K562 (cell line): Measurements from ENCODE around the gene INO80. TPM values are rescaled to one million over a fixed set of nuclear protein-coding genes. Genes with fewer than 3 reads are reported as not detected.

ENCODE experiments used
- ATAC-seq: fragments of 200-7000 bp; cut with Tn5 transposase; 3 replicates; pipeline ENCODE4 v1.9.1; 2020; ENCODE audit warnings: moderate library complexity
- BruUV-seq: library from RNA; stranded (reverse); fragments of 400-500 nt; replicated peaks from 2 replicates; lab custom pipeline; 2021; lab: Mats Ljungman, UMichigan
- CTCF ChIA-PET: fragments of 300-600 bp; formaldehyde crosslinking; extraction: SDS; loops from one replicate; lab custom pipeline; 2021; ENCODE audit warnings: low intra/inter-chr PET ratio; lab: Yijun Ruan, JAX
- POLR2A ChIA-PET: fragments of 300-600, 350-650 bp; sonication (Branson Sonifier 250); formaldehyde crosslinking; extraction: SDS; loops from one replicate; lab custom pipeline; 2021; ENCODE audit warnings: antibody characterized with exemption, inconsistent platforms; lab: Yijun Ruan, JAX
- DNase-seq, 4 experiments: peaks; one replicate each; pipeline versions ENCODE4 v3.0.0 to v3.0.0-alpha.2; 2011 to 2018; ENCODE audit warnings: low spot score in 3 of 4, mixed read lengths in 3 of 4; ENCODE audit errors: extremely low read depth in 1 of 4
- FAIRE-seq: peaks from 2 replicates; lab custom pipeline; 2011; peaks lifted over from hg19 to GRCh38; lab: Jason Lieb, UNC
- H2AFZ ChIP-seq: 2 replicates; pipeline ENCODE4 v1.6.0; 2011; ENCODE audit warnings: low read depth, low read length, control low read depth, inconsistent platforms
- H3K27ac ChIP-seq: fragments of 200-600 bp; 3 replicates; pipeline ENCODE4 v1.8.0; 2011; ENCODE audit warnings: low read depth, mild to moderate bottlenecking, control low read depth, inconsistent platforms, low read length, moderate library complexity, mixed read lengths; ENCODE audit errors: extremely low read depth
- H3K27me3 ChIP-seq, 2 experiments: fragments of 300-600 bp in 1 of 2; 2 replicates in 1 of 2; 3 replicates in 1 of 2; pipeline versions ENCODE4 v1.6.0 to v1.8.0; 2011; ENCODE audit warnings: inconsistent platforms in 2 of 2, low read length in 2 of 2, mild to moderate bottlenecking in 1 of 2, mixed read lengths in 1 of 2, moderate library complexity in 1 of 2; ENCODE audit not compliant: control insufficient read depth in 2 of 2, insufficient read depth in 2 of 2
- H3K36me3 ChIP-seq: fragments of 300-600 bp; 3 replicates; pipeline ENCODE4 v1.8.0; 2011; ENCODE audit warnings: mild to moderate bottlenecking, low read length, inconsistent platforms; ENCODE audit not compliant: control insufficient read depth, insufficient read depth
- H3K4me1 ChIP-seq, 2 experiments: fragments of 200-600 bp in 1 of 2; replicated peaks in 1 of 2; 2 replicates in 1 of 2; 3 replicates in 1 of 2; pipeline versions ENCODE4 v1.5.1 to v1.8.0; 2011; ENCODE audit warnings: inconsistent platforms in 2 of 2, low read length in 2 of 2, mild to moderate bottlenecking in 1 of 2, mixed read lengths in 1 of 2, moderate library complexity in 1 of 2; ENCODE audit not compliant: control insufficient read depth in 2 of 2, insufficient read depth in 2 of 2
- H3K4me2 ChIP-seq: 2 replicates; pipeline ENCODE4 v1.6.1; 2011; ENCODE audit warnings: low read length, control low read depth, inconsistent platforms, mixed read lengths; ENCODE audit not compliant: insufficient read depth
- H3K4me3 ChIP-seq: fragments of 200-600 bp; sonication (generic), shearing (Covaris generic); 2 replicates; pipeline ENCODE4 v1.5.1; 2016; ENCODE audit warnings: control low read depth, inconsistent platforms
- H3K79me2 ChIP-seq: fragments of 200-600 bp; 3 replicates; pipeline ENCODE4 v1.8.0; 2011; ENCODE audit warnings: low read length, inconsistent platforms; ENCODE audit not compliant: control insufficient read depth, insufficient read depth
- H3K9ac ChIP-seq, 2 experiments: 2 replicates each; pipeline versions ENCODE4 v1.6.0 to v1.6.1; 2011; ENCODE audit warnings: low read depth in 2 of 2, low read length in 2 of 2, control low read depth in 1 of 2, inconsistent platforms in 1 of 2, mild to moderate bottlenecking in 1 of 2, mixed read lengths in 1 of 2; ENCODE audit not compliant: insufficient read depth in 1 of 2
- H3K9me1 ChIP-seq: one replicate; pipeline ENCODE4 v1.6.0; 2011; ENCODE audit warnings: inconsistent platforms, mild to moderate bottlenecking, low read length, moderate library complexity; ENCODE audit not compliant: control insufficient read depth, insufficient read depth
- H3K9me3 ChIP-seq: replicated peaks from 2 replicates; pipeline ENCODE4 v1.5.1; 2011; ENCODE audit warnings: low read depth, low read length, inconsistent platforms; ENCODE audit not compliant: control insufficient read depth, insufficient read depth
- H4K20me1 ChIP-seq: replicated peaks from 2 replicates; pipeline ENCODE4 v1.6.1; 2011; ENCODE audit warnings: low read length, inconsistent platforms, mixed read lengths; ENCODE audit not compliant: control insufficient read depth, insufficient read depth
- BCOR ChIP-seq: fragments of 450-650 bp; IDR thresholded peaks from 2 replicates; pipeline ENCODE4 v1.6.1; 2016
- BRD4 ChIP-seq: fragments of 200-600 bp; sonication (generic); IDR thresholded peaks from 2 replicates; pipeline ENCODE4 v1.6.1; 2017; ENCODE audit warnings: inconsistent platforms
- CGGBP1 ChIP-seq: fragments of 250-450 bp; sonication (Bioruptor Pico); IDR thresholded peaks from 2 replicates; pipeline ENCODE4 v1.9.0; 2021; ENCODE audit warnings: mild to moderate bottlenecking
- LCOR ChIP-seq: sonication (generic); formaldehyde crosslinking; IDR thresholded peaks from 2 replicates; pipeline ENCODE4 v1.8.0; 2022; ENCODE audit warnings: mild to moderate bottlenecking, missing genetic modification reagents
- NCOA2 ChIP-seq, 2 experiments: fragments of 450-650 bp; IDR thresholded peaks; 2 replicates each; pipeline ENCODE4 v1.6.1; 2018; ENCODE audit warnings: mild to moderate bottlenecking in 2 of 2, moderate library complexity in 1 of 2; ENCODE audit not compliant: partially characterized antibody in 2 of 2
- NCOA4 ChIP-seq: fragments of 450-650 bp; IDR thresholded peaks from 2 replicates; pipeline ENCODE4 v1.6.1; 2018; ENCODE audit warnings: mild to moderate bottlenecking; ENCODE audit not compliant: partially characterized antibody
- NR1H2 ChIP-seq: sonication (generic); formaldehyde crosslinking; IDR thresholded peaks from 2 replicates; pipeline ENCODE4 v1.4.0; 2020; ENCODE audit warnings: mild to moderate bottlenecking, missing genetic modification reagents
- NR2C1 ChIP-seq, 2 experiments: fragments of 450-650 bp; IDR thresholded peaks; 2 replicates each; pipeline ENCODE4 v1.6.1; 2017; ENCODE audit warnings: mild to moderate bottlenecking in 2 of 2, antibody characterized with exemption in 1 of 2, inconsistent platforms in 1 of 2, missing compliant biosample characterization in 1 of 2, missing genetic modification characterization in 1 of 2
- OTX1 ChIP-seq: fragments of 450-650 bp; formaldehyde crosslinking; IDR thresholded peaks from 2 replicates; pipeline ENCODE4 v1.4.0; 2022; ENCODE audit warnings: mild to moderate bottlenecking
- RAD51 ChIP-seq: fragments of 450-650 bp; IDR thresholded peaks from 2 replicates; pipeline ENCODE4 v1.7.1; 2016; ENCODE audit warnings: low read depth, mild to moderate bottlenecking, borderline replicate concordance
- RBM25 ChIP-seq: fragments of 200-400 bp; formaldehyde crosslinking; IDR thresholded peaks from 2 replicates; pipeline ENCODE4 v1.6.1; 2018; ENCODE audit warnings: low read length, low read depth, moderate library complexity; ENCODE audit not compliant: severe bottlenecking
- ZC3H11A ChIP-seq: IDR thresholded peaks from 2 replicates; pipeline ENCODE4 v1.6.1; 2012; ENCODE audit warnings: low read depth, low read length, improper control_type of control experiment
- ZFP1 ChIP-seq: fragments of 450-650 bp; formaldehyde crosslinking; IDR thresholded peaks from 2 replicates; pipeline ENCODE4 v1.4.0; 2020; ENCODE audit warnings: mild to moderate bottlenecking, mixed read lengths
- ZNF121 ChIP-seq: sonication (generic); formaldehyde crosslinking; conservative IDR thresholded peaks from 2 replicates; pipeline ENCODE4 v1.8.0; 2022; ENCODE audit warnings: missing genetic modification reagents
- ZNF140 ChIP-seq: fragments of 250-450 bp; sonication (Bioruptor Pico); IDR thresholded peaks from 2 replicates; pipeline ENCODE4 v1.8.0; 2021; ENCODE audit warnings: moderate library complexity, mild to moderate bottlenecking, inconsistent platforms
- ZNF407 ChIP-seq: fragments of 450-650 bp; IDR thresholded peaks from 2 replicates; pipeline ENCODE4 v1.6.1; 2016; ENCODE audit warnings: low read depth
- ZNF436 ChIP-seq: fragments of 250-450, 450-650 bp; sonication (Bioruptor Pico); formaldehyde crosslinking; IDR thresholded peaks from 2 replicates; pipeline ENCODE4 v1.7.0; 2020; ENCODE audit warnings: mild to moderate bottlenecking
- WGBS: fragments of 100-300 bp; shearing (Covaris generic); methylation state at CpG from one replicate; pipeline ENCODE4 v1.1.6; 2016; ENCODE audit warnings: low coverage, mixed read lengths; ENCODE audit not compliant: insufficient coverage; ENCODE audit errors: missing lambda C conversion rate; 5-methylcytosine and 5-hydroxymethylcytosine counted together
- in situ Hi-C: fragments of 300-500 bp; cut with MboI; formaldehyde crosslinking; loops from 4 replicates; pipeline ENCODE4 v1.15.0; 2018; ENCODE audit warnings: inconsistent platforms, mixed read lengths
- intact Hi-C: fragments of 100-400 bp; cut with micrococcal nuclease; formaldehyde crosslinking; loops from 2 replicates; pipeline ENCODE4 v1.14.2; 2022
- polyA plus RNA-seq, 8 experiments: library from polyadenylated mRNA; depleted of rRNA in 4 of 8; stranded (reverse) in 5 of 8; unstranded in 3 of 8; fragments of >200 nt; fragmentation: Nextera tagmentation in 2 of 8; fragmentation: Illumina TruSeq in 1 of 8; extraction: Ambion mirVana in 2 of 8; extraction: Trizol in 1 of 8; gene quantifications; 2 replicates each; pipeline versions ENCODE4 v1.2.1 to v1.2.3, GENCODE V29; 2011 to 2014; ENCODE audit warnings: inconsistent platforms in 1 of 8, missing spikeins in 1 of 8
- total RNA-seq, 7 experiments: library from RNA; depleted of rRNA in 6 of 7; stranded (reverse); fragments of >200 nt in 6 of 7; fragmentation: Illumina TruSeq in 2 of 7; extraction: Trizol in 2 of 7; gene quantifications; 2 replicates each; pipeline versions ENCODE4 v1.2.1 to v1.2.3, GENCODE V29; 2011 to 2021; ENCODE audit warnings: low replicate concordance in 1 of 7

INO80 gene
- total and polyA plus RNA-seq, 9 of the 15 experiments (the other 6 are each of a cell fraction or from before 2014, with no cell fraction given) = 1.1 to 25.7 (median 19.9) TPM

GRCh38 chr15:41121951-41122350, 5.9 kb upstream of the INO80 start:
- 45% methylated on average over 4 of the region's 5 CpGs for WGBS
- Histone ChIP-seq H2AFZ (no peak overlapping the region), H3K9ac (no peak overlapping the region), H3K79me2 (peaks cover 3% of the 10 kb centered on the region; the same call in 2 of the 3 replicates), H4K20me1 (no peaks in the 10 kb centered on the region), H3K9me1 (no peaks in the 10 kb centered on the region), H3K9me3 (no peaks in the 10 kb centered on the region), H3K4me3 (no peak overlapping the region), H3K4me1 (peaks cover 2% of the 10 kb centered on the region in 2 experiments; a peak in 3 of 5 replicates), H3K27me3 (peaks cover 0 to 2% of the 10 kb centered on the region in 2 experiments; a peak in 1 of 5 replicates), H3K36me3 (no peaks in the 10 kb centered on the region), H3K4me2 (no peak overlapping the region), H3K27ac (no peak overlapping the region)
- no TSS peak for BruUV-seq
- no peak for DNase-seq
- POLR2A ChIA-PET = no interaction called here
- intact Hi-C loops (no loop called here), in situ Hi-C loops (no loop called here)
- CTCF ChIA-PET = no interaction called here
- FAIRE-seq = no peak
- ATAC-seq = no peak
- TF ChIP-seq CGGBP1 (CRISPR knock-in tag) = no peak
- TF ChIP-seq LCOR (CRISPR knock-in tag) = no peak
- no peak for TF ChIP-seq NR1H2 (CRISPR knock-in tag)
- TF ChIP-seq NR2C1 (IDR thresholded peaks at IDR 0.05) = no peak
- no peak for TF ChIP-seq NR2C1 (tag; IDR thresholded peaks at IDR 0.05)
- no peak for TF ChIP-seq BRD4
- TF ChIP-seq ZC3H11A = no peak
- no peak for TF ChIP-seq OTX1 (CRISPR knock-in tag)
- TF ChIP-seq ZNF121 (CRISPR knock-in tag) = peak; percentile 82
- TF ChIP-seq RBM25 = peak; percentile 7
- no peak for TF ChIP-seq ZFP1 (CRISPR knock-in tag)
- TF ChIP-seq ZNF436 = no peak
- TF ChIP-seq RAD51 = no peak
- TF ChIP-seq NCOA2 (IDR thresholded peaks at IDR 0.05; ENCODE audit: partially characterized antibody in 2 of 2) = no peak
- TF ChIP-seq ZNF140 (CRISPR knock-in tag) = no peak
- peak; percentile 37; the same call in 1 of the 2 replicates for TF ChIP-seq BCOR
- no peak for TF ChIP-seq ZNF407
- TF ChIP-seq NCOA4 = no peak
